GM12878 (cell line): Measurements from ENCODE around the gene REEP5. TPM values are rescaled to one million over a fixed set of nuclear protein-coding genes. Genes with fewer than 3 reads are reported as not detected.

Experiments used
- ATAC-seq: fragments of 200-7000 bp; cut with Tn5 transposase; 3 replicates; pipeline ENCODE4 v1.9.1; 2020; ENCODE audit warnings: mild to moderate bottlenecking, moderate library complexity
- BruUV-seq: library from RNA; stranded (reverse); fragments of 400-500 nt; replicated peaks from 2 replicates; lab custom pipeline; 2021; lab: Mats Ljungman, UMichigan
- CTCF ChIA-PET: fragments of 300-600 bp; sonication (Branson Sonifier 250); formaldehyde crosslinking; extraction: SDS; loops from one replicate; lab custom pipeline; 2021; ENCODE audit warnings: inconsistent platforms; lab: Yijun Ruan, JAX
- POLR2A ChIA-PET: fragments of 350-600 bp; formaldehyde crosslinking; extraction: SDS; loops from one replicate; lab custom pipeline; 2021; ENCODE audit warnings: inconsistent platforms; lab: Charles Lee
- RAD21 ChIA-PET: fragments of 300-600 bp; sonication (Branson Sonifier 250); formaldehyde crosslinking; loops from one replicate; lab custom pipeline; 2023; ENCODE audit warnings: antibody characterized with exemption; ENCODE audit not compliant: unreplicated experiment; lab: Charles Lee
- SMC1A ChIA-PET: fragments of 300-600 bp; sonication (Branson Sonifier 250); formaldehyde crosslinking; loops from one replicate; lab custom pipeline; 2023; ENCODE audit not compliant: unreplicated experiment, uncharacterized antibody; lab: Charles Lee
- DNase-seq: peaks from one replicate; pipeline ENCODE4 v3.0.0-alpha.2; 2011; ENCODE audit warnings: low read depth, low spot score
- FAIRE-seq: peaks from 3 replicates; lab custom pipeline; 2011; peaks lifted over from hg19 to GRCh38; lab: Jason Lieb, UNC
- H2AFZ ChIP-seq: 2 replicates; pipeline ENCODE4 v1.6.0; 2011; ENCODE audit warnings: low read depth, low read length, control low read depth; ENCODE audit not compliant: control insufficient read depth
- H3K27ac ChIP-seq: 2 replicates; pipeline ENCODE4 v1.5.1; 2011; ENCODE audit warnings: control low read depth; ENCODE audit not compliant: control insufficient read depth, insufficient read depth
- H3K27me3 ChIP-seq, 2 experiments: replicated peaks in 1 of 2; 2 replicates each; pipeline versions ENCODE4 v1.6.0 to v1.6.1; 2011; ENCODE audit warnings: low read length in 1 of 2; ENCODE audit not compliant: control insufficient read depth in 2 of 2, insufficient read depth in 2 of 2
- H3K36me3 ChIP-seq, 2 experiments: 2 replicates each; pipeline ENCODE4 v1.5.1; 2011; ENCODE audit warnings: low read length in 1 of 2; ENCODE audit not compliant: control insufficient read depth in 2 of 2, insufficient read depth in 2 of 2
- H3K4me1 ChIP-seq: 2 replicates; pipeline ENCODE4 v1.6.1; 2011; ENCODE audit warnings: mild to moderate bottlenecking, low read length, moderate library complexity, mixed read lengths; ENCODE audit not compliant: control insufficient read depth, insufficient read depth
- H3K4me2 ChIP-seq: 2 replicates; pipeline ENCODE4 v1.6.0; 2011; ENCODE audit warnings: control low read depth; ENCODE audit not compliant: control insufficient read depth, insufficient read depth
- H3K4me3 ChIP-seq: fragments of 200-600 bp; sonication (generic); 2 replicates; pipeline ENCODE4 v1.5.1; 2016
- H3K79me2 ChIP-seq: 2 replicates; pipeline ENCODE4 v1.6.0; 2011; ENCODE audit warnings: low read length; ENCODE audit not compliant: control insufficient read depth, insufficient read depth
- H3K9ac ChIP-seq: 2 replicates; pipeline ENCODE4 v1.8.0; 2011; ENCODE audit warnings: low read length, control low read depth, mixed read lengths; ENCODE audit not compliant: control insufficient read depth, insufficient read depth
- H3K9me3 ChIP-seq: replicated peaks from 3 replicates; pipeline ENCODE4 v1.5.1; 2011; ENCODE audit warnings: mild to moderate bottlenecking, low read length; ENCODE audit not compliant: control insufficient read depth, insufficient read depth
- H4K20me1 ChIP-seq: 2 replicates; pipeline ENCODE4 v1.6.0; 2011; ENCODE audit not compliant: control insufficient read depth, insufficient read depth
- ASH2L ChIP-seq: fragments of 300-600, 200-600 bp; sonication (generic); IDR thresholded peaks from 2 replicates; pipeline ENCODE4 v1.6.1; 2017; ENCODE audit warnings: low read depth, mild to moderate bottlenecking, borderline replicate concordance
- BRCA1 ChIP-seq: IDR thresholded peaks from 2 replicates; pipeline ENCODE4 v1.6.1; 2011; ENCODE audit warnings: low read depth, low read length, improper control_type of control experiment
- CEBPB ChIP-seq, 2 experiments: fragments of 150-350 bp in 1 of 2; IDR thresholded peaks; 2 replicates each; pipeline ENCODE4 v1.6.1; 2012 to 2014; ENCODE audit warnings: low read depth in 2 of 2, low read length in 2 of 2, borderline replicate concordance in 1 of 2, inconsistent platforms in 1 of 2
- IKZF2 ChIP-seq, 2 experiments: fragments of 450-650 bp; IDR thresholded peaks; 2 replicates each; pipeline ENCODE4 v1.6.1; 2017; ENCODE audit warnings: mild to moderate bottlenecking in 2 of 2, moderate library complexity in 2 of 2
- LARP7 ChIP-seq: fragments of 450-650 bp; IDR thresholded peaks from 2 replicates; pipeline ENCODE4 v1.6.1; 2017; ENCODE audit warnings: mild to moderate bottlenecking
- NFIC ChIP-seq: IDR thresholded peaks from 2 replicates; pipeline ENCODE4 v1.6.1; 2012; ENCODE audit warnings: low read depth, mild to moderate bottlenecking, inconsistent platforms, low read length, moderate library complexity
- NR2F1 ChIP-seq: fragments of 450-650 bp; conservative IDR thresholded peaks from 2 replicates; pipeline ENCODE4 v1.6.1; 2017; ENCODE audit warnings: mild to moderate bottlenecking
- RBBP5 ChIP-seq: fragments of 200-600 bp; sonication (generic); conservative IDR thresholded peaks from 2 replicates; pipeline ENCODE4 v1.6.1; 2016
- SMAD1 ChIP-seq: fragments of 450-650 bp; IDR thresholded peaks from 2 replicates; pipeline ENCODE4 v1.6.1; 2018; ENCODE audit warnings: mild to moderate bottlenecking, low read depth; ENCODE audit not compliant: partially characterized antibody
- SMARCA5 ChIP-seq: fragments of 450-650 bp; IDR thresholded peaks from 2 replicates; pipeline ENCODE4 v1.6.1; 2017; ENCODE audit warnings: mild to moderate bottlenecking
- SREBF2 ChIP-seq: IDR thresholded peaks from 2 replicates; pipeline ENCODE4 v1.6.1; 2012; ENCODE audit warnings: mild to moderate bottlenecking, low read length
- WGBS: methylation state at CpG from one replicate; pipeline ENCODE4 v1.1.6; 2016; ENCODE audit warnings: low lambda C conversion rate; ENCODE audit not compliant: insufficient replicate concordance, insufficient coverage; ENCODE audit errors: missing lambda C conversion rate; 5-methylcytosine and 5-hydroxymethylcytosine counted together
- in situ Hi-C: fragments of 300-500 bp; cut with MboI; formaldehyde crosslinking; loops from 9 replicates; pipeline ENCODE4 v1.14.3; 2018; ENCODE audit warnings: mixed read lengths
- intact Hi-C: fragments of 100-400 bp; cut with micrococcal nuclease; formaldehyde crosslinking; loops from one replicate; pipeline ENCODE4 v1.14.2; 2022; ENCODE audit not compliant: unreplicated experiment
- polyA plus RNA-seq, 11 experiments: library from polyadenylated mRNA; depleted of rRNA in 4 of 11; unstranded in 6 of 11; stranded (reverse) in 5 of 11; fragments of >200 nt; fragmentation: Nextera tagmentation in 4 of 11; fragmentation: Illumina TruSeq in 1 of 11; extraction: Ambion mirVana in 4 of 11; extraction: Trizol in 1 of 11; gene quantifications; 1 replicate in 1 of 11; 2 replicates in 10 of 11; pipeline versions ENCODE4 v1.2.1 to v1.2.3, GENCODE V29; 2011 to 2016; ENCODE audit warnings: inconsistent platforms in 2 of 11, missing spikeins in 2 of 11, low read depth in 1 of 11
- total RNA-seq, 4 experiments: library from RNA; depleted of rRNA in 3 of 4; stranded (reverse); fragments of >200 nt in 3 of 4; fragmentation: Illumina TruSeq in 1 of 4; extraction: Trizol in 1 of 4; gene quantifications; 2 replicates each; pipeline versions ENCODE4 v1.2.1 to v1.2.3, GENCODE V29; 2013 to 2021
- TF ChIP-seq, protein P1 (sequence below): fragments of 450-650 bp; IDR thresholded peaks from 2 replicates; pipeline ENCODE4 v1.6.1; 2017; ENCODE audit warnings: borderline replicate concordance
- TF ChIP-seq, protein P2 (sequence below): IDR thresholded peaks from 2 replicates; pipeline ENCODE4 v1.6.1; 2011; ENCODE audit warnings: low read depth, mild to moderate bottlenecking, low read length, moderate library complexity, borderline replicate concordance; ENCODE audit errors: extremely low read depth
- TF ChIP-seq, protein P3 (sequence below): fragments of 150-350 bp; IDR thresholded peaks from 2 replicates; pipeline ENCODE4 v1.6.1; 2016; ENCODE audit warnings: low read depth, low read length
- TF ChIP-seq, protein P4 (sequence below): fragments of 450-650 bp; IDR thresholded peaks from 2 replicates; pipeline ENCODE4 v1.6.1; 2017; ENCODE audit warnings: mild to moderate bottlenecking, moderate library complexity

The REEP5 gene
- total and polyA plus RNA-seq, 10 of the 15 experiments (the other 5 are each of a cell fraction or from before 2014, with no cell fraction given), result 30.5 to 211 (median 113) TPM

DNA sequence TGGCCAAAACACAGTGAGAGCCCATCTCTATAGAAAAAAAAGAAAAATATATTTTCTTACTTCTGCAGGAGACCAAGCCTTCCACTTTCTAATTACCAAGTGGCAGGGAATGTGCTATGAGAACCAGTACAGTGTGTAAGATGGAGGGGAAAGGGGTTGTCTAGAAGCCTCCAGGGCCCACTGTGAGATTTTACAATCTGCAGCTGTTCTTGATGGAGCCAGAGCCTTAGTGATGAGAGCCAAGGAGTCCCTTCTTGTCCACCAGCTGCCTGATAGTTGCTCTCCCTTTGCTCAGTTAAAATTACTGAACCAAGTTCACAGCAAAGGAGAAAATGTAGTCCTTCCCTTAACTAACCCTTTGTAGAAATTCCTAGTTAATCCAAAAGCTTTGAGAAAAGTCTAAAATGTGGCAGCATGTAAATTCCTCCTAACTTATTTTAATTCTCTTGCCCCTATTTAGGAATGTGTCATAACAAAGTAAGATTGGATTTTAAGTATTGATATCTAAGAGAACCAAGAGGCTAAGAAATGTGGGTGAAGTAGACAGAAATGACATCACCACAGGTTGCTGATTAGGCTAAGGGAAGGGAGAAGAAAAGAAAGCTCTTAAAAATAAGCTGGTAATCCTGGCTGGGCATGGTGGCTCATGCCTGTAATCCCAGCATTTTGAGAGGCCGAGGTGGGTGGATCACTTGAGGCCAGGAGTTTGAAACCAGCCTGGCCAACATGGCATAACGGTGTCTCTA lies 41.6 kb downstream of the REEP5 start:
- Histone ChIP-seq H3K27ac (no peak overlapping the region), H3K79me2 (no peaks in the 10 kb centered on the region), H3K36me3 (peaks cover 15 to 40% of the 10 kb centered on the region in 2 experiments), H3K9ac (no peak overlapping the region), H3K27me3 (no peaks in the 10 kb centered on the region), H3K4me2 (no peak overlapping the region), H2AFZ (no peak overlapping the region), H3K4me1 (no peaks in the 10 kb centered on the region), H3K4me3 (no peak overlapping the region), H4K20me1 (no peaks in the 10 kb centered on the region), H3K9me3 (no peaks in the 10 kb centered on the region)
- RAD21 ChIA-PET, result interaction anchor here (0.5 to 0.7 kb wide), 2 partner anchors 76 to 99 kb away, joined by 3 to 4 read pairs; no protein-coding TSS in a partner anchor
- FAIRE-seq, result no peak
- SMC1A ChIA-PET, result interaction anchor here (0.9 to 1.5 kb wide), 3 partner anchors 13 to 123 kb away, joined by 3 to 4 read pairs (median 4); no protein-coding TSS in a partner anchor
- CTCF ChIA-PET, result interaction anchor here (1.0 to 1.6 kb wide), 3 partner anchors 9 to 43 kb away, joined by 3 to 4 read pairs (median 3); no protein-coding TSS in a partner anchor
- 31% methylated on average over 2 of the region's 2 CpGs for WGBS
- no peak for ATAC-seq
- no peak for DNase-seq
- in situ Hi-C loops (no loop called here), intact Hi-C loops (no loop called here)
- BruUV-seq, result no TSS peak
- POLR2A ChIA-PET, result no interaction called here
- TF ChIP-seq LARP7, result no peak
- TF ChIP-seq, protein P1, sequence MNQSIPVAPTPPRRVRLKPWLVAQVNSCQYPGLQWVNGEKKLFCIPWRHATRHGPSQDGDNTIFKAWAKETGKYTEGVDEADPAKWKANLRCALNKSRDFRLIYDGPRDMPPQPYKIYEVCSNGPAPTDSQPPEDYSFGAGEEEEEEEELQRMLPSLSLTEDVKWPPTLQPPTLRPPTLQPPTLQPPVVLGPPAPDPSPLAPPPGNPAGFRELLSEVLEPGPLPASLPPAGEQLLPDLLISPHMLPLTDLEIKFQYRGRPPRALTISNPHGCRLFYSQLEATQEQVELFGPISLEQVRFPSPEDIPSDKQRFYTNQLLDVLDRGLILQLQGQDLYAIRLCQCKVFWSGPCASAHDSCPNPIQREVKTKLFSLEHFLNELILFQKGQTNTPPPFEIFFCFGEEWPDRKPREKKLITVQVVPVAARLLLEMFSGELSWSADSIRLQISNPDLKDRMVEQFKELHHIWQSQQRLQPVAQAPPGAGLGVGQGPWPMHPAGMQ, result no peak
- TF ChIP-seq, protein P2, sequence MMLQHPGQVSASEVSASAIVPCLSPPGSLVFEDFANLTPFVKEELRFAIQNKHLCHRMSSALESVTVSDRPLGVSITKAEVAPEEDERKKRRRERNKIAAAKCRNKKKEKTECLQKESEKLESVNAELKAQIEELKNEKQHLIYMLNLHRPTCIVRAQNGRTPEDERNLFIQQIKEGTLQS, result no peak
- TF ChIP-seq SMAD1, result no peak
- no peak for TF ChIP-seq CEBPB (IDR thresholded peaks at IDR 0.05; ENCODE audit: borderline replicate concordance in 1 of 2, low read depth in 2 of 2, low read length in 2 of 2)
- no peak for TF ChIP-seq RBBP5
- TF ChIP-seq, protein P3, sequence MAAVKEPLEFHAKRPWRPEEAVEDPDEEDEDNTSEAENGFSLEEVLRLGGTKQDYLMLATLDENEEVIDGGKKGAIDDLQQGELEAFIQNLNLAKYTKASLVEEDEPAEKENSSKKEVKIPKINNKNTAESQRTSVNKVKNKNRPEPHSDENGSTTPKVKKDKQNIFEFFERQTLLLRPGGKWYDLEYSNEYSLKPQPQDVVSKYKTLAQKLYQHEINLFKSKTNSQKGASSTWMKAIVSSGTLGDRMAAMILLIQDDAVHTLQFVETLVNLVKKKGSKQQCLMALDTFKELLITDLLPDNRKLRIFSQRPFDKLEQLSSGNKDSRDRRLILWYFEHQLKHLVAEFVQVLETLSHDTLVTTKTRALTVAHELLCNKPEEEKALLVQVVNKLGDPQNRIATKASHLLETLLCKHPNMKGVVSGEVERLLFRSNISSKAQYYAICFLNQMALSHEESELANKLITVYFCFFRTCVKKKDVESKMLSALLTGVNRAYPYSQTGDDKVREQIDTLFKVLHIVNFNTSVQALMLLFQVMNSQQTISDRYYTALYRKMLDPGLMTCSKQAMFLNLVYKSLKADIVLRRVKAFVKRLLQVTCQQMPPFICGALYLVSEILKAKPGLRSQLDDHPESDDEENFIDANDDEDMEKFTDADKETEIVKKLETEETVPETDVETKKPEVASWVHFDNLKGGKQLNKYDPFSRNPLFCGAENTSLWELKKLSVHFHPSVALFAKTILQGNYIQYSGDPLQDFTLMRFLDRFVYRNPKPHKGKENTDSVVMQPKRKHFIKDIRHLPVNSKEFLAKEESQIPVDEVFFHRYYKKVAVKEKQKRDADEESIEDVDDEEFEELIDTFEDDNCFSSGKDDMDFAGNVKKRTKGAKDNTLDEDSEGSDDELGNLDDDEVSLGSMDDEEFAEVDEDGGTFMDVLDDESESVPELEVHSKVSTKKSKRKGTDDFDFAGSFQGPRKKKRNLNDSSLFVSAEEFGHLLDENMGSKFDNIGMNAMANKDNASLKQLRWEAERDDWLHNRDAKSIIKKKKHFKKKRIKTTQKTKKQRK, result no peak
- TF ChIP-seq, protein P4, sequence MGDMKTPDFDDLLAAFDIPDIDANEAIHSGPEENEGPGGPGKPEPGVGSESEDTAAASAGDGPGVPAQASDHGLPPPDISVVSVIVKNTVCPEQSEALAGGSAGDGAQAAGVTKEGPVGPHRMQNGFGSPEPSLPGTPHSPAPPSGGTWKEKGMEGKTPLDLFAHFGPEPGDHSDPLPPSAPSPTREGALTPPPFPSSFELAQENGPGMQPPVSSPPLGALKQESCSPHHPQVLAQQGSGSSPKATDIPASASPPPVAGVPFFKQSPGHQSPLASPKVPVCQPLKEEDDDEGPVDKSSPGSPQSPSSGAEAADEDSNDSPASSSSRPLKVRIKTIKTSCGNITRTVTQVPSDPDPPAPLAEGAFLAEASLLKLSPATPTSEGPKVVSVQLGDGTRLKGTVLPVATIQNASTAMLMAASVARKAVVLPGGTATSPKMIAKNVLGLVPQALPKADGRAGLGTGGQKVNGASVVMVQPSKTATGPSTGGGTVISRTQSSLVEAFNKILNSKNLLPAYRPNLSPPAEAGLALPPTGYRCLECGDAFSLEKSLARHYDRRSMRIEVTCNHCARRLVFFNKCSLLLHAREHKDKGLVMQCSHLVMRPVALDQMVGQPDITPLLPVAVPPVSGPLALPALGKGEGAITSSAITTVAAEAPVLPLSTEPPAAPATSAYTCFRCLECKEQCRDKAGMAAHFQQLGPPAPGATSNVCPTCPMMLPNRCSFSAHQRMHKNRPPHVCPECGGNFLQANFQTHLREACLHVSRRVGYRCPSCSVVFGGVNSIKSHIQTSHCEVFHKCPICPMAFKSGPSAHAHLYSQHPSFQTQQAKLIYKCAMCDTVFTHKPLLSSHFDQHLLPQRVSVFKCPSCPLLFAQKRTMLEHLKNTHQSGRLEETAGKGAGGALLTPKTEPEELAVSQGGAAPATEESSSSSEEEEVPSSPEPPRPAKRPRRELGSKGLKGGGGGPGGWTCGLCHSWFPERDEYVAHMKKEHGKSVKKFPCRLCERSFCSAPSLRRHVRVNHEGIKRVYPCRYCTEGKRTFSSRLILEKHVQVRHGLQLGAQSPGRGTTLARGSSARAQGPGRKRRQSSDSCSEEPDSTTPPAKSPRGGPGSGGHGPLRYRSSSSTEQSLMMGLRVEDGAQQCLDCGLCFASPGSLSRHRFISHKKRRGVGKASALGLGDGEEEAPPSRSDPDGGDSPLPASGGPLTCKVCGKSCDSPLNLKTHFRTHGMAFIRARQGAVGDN, result no peak
- no peak for TF ChIP-seq SMARCA5
- TF ChIP-seq NFIC, result no peak
- TF ChIP-seq ASH2L, result no peak
- TF ChIP-seq SREBF2, result no peak
- TF ChIP-seq BRCA1, result no peak
- TF ChIP-seq NR2F1, result no peak
- no peak for TF ChIP-seq IKZF2 (IDR thresholded peaks at IDR 0.05)
